ENCODE results near the gene MARK3.

The MARK3 gene

DNA sequence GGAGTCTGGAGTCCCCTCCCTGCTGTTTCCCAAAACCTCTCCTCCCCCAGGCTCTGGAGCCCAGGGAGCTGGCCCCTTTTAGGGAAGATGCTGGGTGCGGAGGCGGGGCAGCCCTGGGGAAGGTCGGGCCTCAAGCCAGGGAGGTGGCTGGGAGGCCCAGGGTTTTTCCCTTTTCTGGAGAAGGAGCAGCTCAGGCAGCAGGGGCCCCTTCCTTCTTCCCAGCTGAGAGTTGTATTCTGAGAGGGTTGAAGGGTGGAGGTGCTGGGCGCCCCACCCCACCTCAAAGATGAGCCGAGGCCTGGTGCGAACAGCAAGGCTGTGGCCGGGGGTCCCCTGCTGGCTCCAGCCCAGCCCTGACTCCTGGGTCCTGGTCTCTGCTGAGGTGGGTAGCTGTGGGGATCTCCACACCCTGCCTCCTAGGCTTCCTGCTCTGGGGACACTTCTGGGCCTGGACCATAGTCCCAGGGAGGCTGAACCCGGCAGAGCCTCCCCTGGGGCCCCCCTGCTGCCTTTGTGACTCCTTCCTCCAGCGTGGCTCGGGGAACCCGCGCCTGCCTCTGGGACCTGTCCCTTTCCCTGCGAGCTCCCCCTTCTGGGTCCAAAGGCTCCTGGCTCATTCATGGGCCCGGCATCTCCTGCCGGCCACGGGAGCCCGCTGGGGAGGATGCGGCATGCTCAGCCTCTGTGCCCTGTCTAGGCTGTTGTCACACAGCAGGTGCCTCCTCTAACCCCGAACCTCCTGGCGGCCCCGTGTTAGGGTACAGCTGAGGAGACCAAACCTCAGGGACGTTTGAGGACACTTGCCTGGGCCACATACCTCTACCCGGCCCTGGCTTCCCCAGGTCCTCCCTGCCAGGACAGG is 148.2 kb downstream of the MARK3 start:
- Mint-ChIP-seq H3K36me3 (ENCODE audit: low read depth) (no peaks in the 10 kb centered on the region), H3K27ac (no peak overlapping the region), H3K4me3 (no peak overlapping the region), H3K4me1 (peaks cover 20% of the 10 kb centered on the region), H3K9me3 (no peaks in the 10 kb centered on the region), H3K27me3 (ENCODE audit: low read depth) (no peaks in the 10 kb centered on the region)
- TF ChIP-seq, protein P1, sequence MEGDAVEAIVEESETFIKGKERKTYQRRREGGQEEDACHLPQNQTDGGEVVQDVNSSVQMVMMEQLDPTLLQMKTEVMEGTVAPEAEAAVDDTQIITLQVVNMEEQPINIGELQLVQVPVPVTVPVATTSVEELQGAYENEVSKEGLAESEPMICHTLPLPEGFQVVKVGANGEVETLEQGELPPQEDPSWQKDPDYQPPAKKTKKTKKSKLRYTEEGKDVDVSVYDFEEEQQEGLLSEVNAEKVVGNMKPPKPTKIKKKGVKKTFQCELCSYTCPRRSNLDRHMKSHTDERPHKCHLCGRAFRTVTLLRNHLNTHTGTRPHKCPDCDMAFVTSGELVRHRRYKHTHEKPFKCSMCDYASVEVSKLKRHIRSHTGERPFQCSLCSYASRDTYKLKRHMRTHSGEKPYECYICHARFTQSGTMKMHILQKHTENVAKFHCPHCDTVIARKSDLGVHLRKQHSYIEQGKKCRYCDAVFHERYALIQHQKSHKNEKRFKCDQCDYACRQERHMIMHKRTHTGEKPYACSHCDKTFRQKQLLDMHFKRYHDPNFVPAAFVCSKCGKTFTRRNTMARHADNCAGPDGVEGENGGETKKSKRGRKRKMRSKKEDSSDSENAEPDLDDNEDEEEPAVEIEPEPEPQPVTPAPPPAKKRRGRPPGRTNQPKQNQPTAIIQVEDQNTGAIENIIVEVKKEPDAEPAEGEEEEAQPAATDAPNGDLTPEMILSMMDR (IDR thresholded peaks at IDR 0.05; ENCODE audit: unreplicated experiment in 3 of 3), result no peak

DNA sequence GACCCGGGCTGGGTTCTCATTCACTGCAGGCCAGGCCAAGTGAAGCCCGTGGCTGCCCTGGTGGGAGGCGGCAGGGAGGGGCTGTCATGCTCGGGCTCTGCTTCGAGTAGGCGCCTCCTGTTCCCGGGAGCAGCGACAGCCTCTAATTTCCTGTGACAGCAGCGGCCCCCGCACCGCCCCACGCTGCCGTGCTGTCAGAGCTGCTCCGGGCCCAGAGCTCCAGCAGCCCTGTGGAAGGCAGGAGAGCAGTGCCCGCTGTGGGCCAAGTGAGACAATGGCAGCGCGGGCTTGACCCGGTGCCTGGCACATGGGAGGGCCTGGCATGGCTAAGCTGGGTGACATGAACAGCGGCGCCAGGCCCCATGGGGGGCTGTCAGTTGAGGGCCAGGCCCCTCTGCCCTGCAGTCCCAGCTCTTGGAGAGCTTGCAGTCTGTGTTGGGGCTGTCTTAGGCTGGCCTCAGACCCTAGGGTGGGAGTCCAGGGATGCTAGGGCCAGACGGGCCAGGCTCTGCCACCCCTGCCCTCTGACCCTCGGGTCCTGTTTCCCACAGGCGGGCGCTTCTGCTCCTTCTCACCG is 148.9 kb downstream of the MARK3 start:
- Mint-ChIP-seq H3K27ac (no peak overlapping the region), H3K9me3 (no peaks in the 10 kb centered on the region), H3K36me3 (ENCODE audit: low read depth) (no peaks in the 10 kb centered on the region), H3K27me3 (ENCODE audit: low read depth) (no peaks in the 10 kb centered on the region), H3K4me3 (no peak overlapping the region), H3K4me1 (peaks cover 13% of the 10 kb centered on the region)
- TF ChIP-seq, protein P1 (IDR thresholded peaks at IDR 0.05; ENCODE audit: unreplicated experiment in 3 of 3), result no peak

DNA sequence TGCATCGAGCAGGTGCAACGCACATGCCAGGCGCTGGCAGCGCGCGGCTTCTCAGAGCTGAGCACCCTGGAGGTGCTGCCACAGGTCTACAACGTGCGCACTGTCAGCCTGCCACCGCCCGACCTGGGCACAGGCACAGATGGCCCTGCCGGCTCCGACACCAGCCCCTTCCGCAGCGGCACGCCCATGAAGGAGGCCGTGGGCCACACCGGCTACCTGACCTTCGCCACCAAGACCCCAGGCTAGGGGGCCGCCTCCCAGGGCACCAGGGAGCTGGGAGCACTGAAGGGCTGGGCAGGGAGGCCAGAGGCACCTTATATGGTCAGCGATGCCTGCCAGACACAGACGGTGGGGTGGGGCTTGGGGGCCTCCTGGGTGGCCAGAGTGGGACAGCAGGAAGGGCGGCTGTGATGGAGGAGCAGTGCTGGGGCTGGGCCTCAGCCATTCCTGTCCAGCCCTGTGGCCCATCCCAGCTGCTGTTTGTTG is 149.4 kb downstream of the MARK3 start:
- Mint-ChIP-seq H3K27ac (no peak overlapping the region), H3K4me3 (no peak overlapping the region)

DNA sequence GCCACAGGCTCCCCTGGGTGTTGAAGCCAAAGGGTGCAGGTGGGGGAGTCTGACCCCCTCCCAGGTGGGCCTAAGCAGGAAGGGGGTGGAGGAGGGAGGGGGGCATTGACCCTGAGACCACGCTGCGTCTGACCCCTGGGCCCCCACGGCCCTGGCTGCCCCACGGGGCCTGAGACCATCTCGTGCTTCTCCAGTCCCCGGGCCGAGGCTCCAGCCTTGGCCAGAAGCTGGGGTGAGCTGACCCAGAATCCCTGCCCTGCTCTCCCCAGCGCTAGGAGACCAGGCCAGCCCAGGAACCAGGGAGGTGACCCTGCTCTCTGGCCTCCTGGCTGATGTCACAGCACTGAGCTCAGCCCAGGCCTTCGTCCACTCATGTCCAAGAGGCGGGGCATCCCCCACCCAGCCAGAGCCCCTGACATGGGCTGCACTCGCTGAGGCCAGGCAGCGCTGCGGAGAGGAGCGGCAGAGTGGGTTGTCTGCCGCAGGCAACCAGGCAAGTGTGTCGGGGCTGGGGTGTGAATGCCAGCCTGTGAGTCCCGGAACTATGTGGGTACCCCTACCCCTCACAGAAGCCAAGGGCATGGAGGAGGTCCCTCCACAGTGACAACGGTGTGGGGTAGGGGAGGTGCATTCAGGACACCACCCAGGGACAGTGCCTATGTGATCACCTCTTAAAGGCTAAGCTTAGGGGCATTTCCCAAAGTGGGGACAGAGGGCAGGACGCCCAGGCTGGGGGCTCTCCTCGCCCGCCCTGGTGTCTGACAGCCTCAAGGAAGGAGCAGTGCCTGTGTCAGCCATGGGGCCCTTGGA is 150.1 kb downstream of the MARK3 start:
- peaks cover 14% of the 10 kb centered on the region for H3K4me1 Mint-ChIP-seq
- no peaks in the 10 kb centered on the region for H3K36me3 Mint-ChIP-seq (ENCODE audit: low read depth)
- no peak overlapping the region for H3K27ac Mint-ChIP-seq
- TF ChIP-seq, protein P1 (IDR thresholded peaks at IDR 0.05; ENCODE audit: unreplicated experiment in 3 of 3), result no peak
- H3K27me3 Mint-ChIP-seq (ENCODE audit: low read depth), result no peaks in the 10 kb centered on the region
- H3K9me3 Mint-ChIP-seq, result no peaks in the 10 kb centered on the region
- H3K4me3 Mint-ChIP-seq, result no peak overlapping the region

More for the DNA sequence above, 149.4 kb downstream of the MARK3 start:
- H3K27me3 Mint-ChIP-seq (ENCODE audit: low read depth), result no peaks in the 10 kb centered on the region
- no peaks in the 10 kb centered on the region for H3K9me3 Mint-ChIP-seq
- TF ChIP-seq, protein P1 (IDR thresholded peaks at IDR 0.05; ENCODE audit: unreplicated experiment in 3 of 3), result no peak
- H3K4me1 Mint-ChIP-seq, result peaks cover 13% of the 10 kb centered on the region
- H3K36me3 Mint-ChIP-seq (ENCODE audit: low read depth), result no peaks in the 10 kb centered on the region

DNA sequence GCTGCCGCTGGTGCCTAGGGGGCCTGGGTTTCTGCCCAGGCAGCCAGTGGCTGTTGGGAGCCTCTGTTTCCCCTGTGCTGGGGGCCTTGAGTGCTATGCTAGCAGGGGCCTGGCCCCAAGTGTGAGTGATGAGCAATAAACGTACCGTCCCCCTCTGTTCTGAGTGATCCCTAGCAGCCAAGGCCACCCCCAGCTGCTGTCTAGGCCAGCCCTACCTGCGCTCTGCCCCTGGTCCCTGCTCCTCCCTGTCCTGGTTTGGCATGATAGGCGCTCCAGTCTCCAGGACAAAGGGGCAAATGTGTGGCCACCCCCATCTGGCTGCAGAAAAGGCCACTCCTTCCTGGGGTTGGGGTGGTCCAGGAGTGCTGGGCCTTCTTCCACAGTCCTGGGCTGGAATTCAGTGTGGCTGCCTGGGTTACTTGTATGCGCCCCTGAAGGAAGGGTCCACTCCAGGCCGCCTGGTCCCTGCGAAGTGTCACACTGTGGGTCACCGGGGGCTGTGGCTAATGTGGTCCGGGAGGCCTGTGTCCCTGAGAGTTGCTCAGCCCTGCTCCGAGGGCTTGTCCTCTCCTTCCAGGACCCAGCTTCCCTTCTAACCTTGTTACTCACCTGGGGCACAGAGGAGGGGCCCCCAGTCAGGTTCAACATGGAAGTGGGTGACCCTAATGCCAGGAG is 150.8 kb downstream of the MARK3 start:
- peaks cover 17% of the 10 kb centered on the region for H3K4me1 Mint-ChIP-seq
- no peaks in the 10 kb centered on the region for H3K36me3 Mint-ChIP-seq (ENCODE audit: low read depth)
- no peaks in the 10 kb centered on the region for H3K27me3 Mint-ChIP-seq (ENCODE audit: low read depth)
- no peak overlapping the region for H3K4me3 Mint-ChIP-seq
- TF ChIP-seq, protein P1 (IDR thresholded peaks at IDR 0.05; ENCODE audit: unreplicated experiment in 3 of 3), result no peak
- no peak overlapping the region for H3K27ac Mint-ChIP-seq
- no peaks in the 10 kb centered on the region for H3K9me3 Mint-ChIP-seq

Data from nephron (organoid).